C4-2B (cell line): ENCODE results near the gene FCGR2B.

Experiments
- CTCF ChIP-seq: fragments of 450-650 bp; conservative IDR thresholded peaks from 2 replicates; pipeline ENCODE4 v1.5.1; 2017; ENCODE audit warnings: mild to moderate bottlenecking
- ZFX ChIP-seq: fragments of 450-650 bp; IDR thresholded peaks from 2 replicates; pipeline ENCODE4 v1.6.1; 2017

- TF ChIP-seq CTCF (no peak), ZFX (no peak)
These were observed 56.3 kb downstream of the FCGR2B start for GRCh38 chr1:161719325-161719611.
